Measurements from ENCODE around the gene TGFB1I1.
"Not testable (repeated sequence)": the region's sequence is repeated elsewhere in the genome, so short reads cannot be mapped to it uniquely, and the experiment has no call there.

The TGFB1I1 gene

GRCh38 chr16:31471875-31472708, at the start of gene TGFB1I1:
Gene TGFB1I1, plus strand, starts transcription at chr16:31472152. Its CDS starts 37 bp downstream, at chr16:31472189.
- FAIRE-seq: no peak

- FAIRE-seq: no peak
Measured at GRCh38 chr16:31423241-31423640, 48.7 kb upstream of the TGFB1I1 start.

DNA sequence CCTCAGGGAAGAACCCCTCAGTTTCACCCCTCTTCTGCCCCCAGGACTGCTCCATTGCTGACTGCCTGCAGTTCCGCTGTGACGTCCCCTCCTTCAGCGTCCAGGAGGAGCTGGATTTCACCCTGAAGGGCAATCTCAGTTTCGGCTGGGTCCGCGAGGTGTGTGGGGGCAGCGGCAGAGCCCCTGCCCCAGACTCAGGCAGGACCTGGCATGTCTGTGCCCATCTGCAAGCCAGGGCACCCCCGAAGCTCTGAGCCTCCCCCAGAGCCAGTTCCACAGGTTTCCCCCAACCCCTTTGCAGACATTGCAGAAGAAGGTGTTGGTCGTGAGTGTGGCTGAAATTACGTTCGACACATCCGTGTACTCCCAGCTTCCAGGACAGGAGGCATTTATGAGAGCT, 48.2 kb upstream of the TGFB1I1 start:
- FAIRE-seq: no peak

DNA sequence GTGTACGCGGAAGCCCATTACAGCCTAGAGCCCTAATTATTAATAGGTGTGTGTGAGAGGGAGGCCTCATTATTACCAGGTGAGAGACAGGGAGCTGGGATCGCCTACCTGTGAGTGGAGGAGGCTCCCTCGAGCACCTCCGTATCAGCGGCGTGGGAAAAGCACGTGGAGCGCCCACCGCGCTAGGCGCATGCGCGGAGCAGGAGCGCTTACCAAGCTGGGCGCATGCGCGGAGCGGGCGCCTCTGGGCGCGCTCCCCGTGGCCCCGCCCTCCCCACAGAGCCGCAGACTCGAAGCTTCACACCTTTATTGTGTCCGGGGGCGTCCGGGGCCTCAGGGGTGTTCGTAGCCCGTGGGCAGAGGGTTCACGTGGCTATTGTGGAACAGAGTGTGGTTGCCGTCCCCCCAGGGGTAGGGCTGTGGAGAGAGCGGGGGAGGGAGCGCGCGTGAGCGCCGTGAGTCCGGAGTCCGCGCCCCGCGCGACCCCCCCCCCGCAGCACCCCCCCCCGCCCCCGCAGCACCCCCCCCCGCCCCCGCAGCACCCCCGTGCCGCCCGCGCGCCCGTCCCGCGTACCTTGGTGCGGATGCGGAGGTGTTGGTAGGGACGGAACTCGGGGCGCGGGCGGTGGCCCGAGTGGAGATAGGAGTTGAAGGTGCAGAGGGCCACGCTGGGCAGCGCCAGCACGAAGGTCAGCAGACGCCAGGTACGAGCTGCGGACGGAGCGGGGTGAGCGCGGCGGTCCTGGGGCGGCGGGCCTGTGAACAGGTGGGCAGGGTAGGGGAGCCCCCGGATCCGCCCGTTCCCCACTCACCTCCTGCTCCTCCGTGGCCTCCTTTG, 44.3 kb upstream of the TGFB1I1 start:
- no peak for FAIRE-seq

DNA sequence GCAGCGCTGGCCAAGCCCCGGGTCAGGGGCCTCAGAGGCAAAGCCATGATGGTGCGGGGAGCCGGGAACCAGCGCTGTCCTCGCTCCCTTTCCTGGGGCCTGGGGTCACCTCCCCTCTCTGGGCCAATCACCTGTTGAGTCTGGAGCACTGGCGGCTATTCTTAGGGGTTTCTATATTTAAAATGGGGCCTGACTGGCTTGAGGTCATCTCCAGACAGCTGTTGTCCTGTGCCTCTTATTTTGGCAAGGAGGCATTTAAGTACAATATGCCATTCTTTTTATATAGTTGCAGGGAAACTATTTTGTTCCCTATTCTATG, 43.7 kb upstream of the TGFB1I1 start, which contains the start of gene COX6A2:
TSS of gene COX6A2 (minus strand) at position 82 of the 319 bp plus-strand sequence. CDS start at position 47, 35 bp downstream.
- no peak for FAIRE-seq

GRCh38 chr16:31428638-31429247, 43.2 kb upstream of the TGFB1I1 start:
- no peak for FAIRE-seq

GRCh38 chr16:31429314-31429713, 42.6 kb upstream of the TGFB1I1 start:
- no peak for FAIRE-seq

- no peak for FAIRE-seq
Measured at GRCh38 chr16:31429796-31430195, 42.2 kb upstream of the TGFB1I1 start.

- no peak for FAIRE-seq
Measured at GRCh38 chr16:31430380-31431052, 41.4 kb upstream of the TGFB1I1 start.

- FAIRE-seq: no peak
Measured at GRCh38 chr16:31435341-31436220, 36.4 kb upstream of the TGFB1I1 start.

- FAIRE-seq: no peak
Measured at GRCh38 chr16:31436221-31437045, 35.5 kb upstream of the TGFB1I1 start.

DNA sequence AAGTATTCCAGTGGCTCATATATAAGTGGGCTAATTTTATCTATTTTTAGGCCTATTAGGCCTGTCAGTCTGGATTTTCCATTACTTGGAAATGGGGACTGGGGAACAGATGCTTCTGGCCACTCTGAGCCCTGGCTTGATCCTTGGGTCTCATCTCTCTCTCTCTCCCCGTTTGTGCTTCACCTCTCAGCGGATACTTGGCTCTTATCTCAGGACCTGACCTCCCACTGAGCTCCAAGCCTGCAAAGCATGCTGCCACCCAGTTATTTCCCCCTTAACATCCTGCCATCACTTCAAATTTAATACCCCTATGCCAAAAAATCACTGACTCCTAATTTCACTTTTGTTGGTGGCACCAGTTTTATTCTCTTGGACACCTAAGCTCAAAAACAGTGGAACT, 33.5 kb upstream of the TGFB1I1 start:
- no peak for FAIRE-seq

DNA sequence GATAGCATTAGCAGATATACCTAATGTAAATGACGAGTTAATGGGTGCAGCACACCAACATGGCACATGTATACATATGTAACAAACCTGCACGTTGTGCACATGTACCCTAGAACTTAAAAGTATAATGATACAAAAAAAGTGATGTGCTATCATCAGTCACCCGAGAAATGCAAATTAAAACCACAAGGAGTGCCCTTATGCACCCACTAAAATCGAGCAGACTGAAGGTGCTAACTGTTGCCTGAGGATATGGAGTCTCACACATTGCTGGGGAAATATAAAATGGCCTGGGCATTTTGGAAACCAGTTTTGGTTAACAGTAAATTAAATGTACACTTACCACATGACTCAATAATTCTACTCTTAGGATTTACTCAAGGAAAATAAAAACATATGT, 32.9 kb upstream of the TGFB1I1 start:
- FAIRE-seq: not testable (repeated sequence)

GRCh38 chr16:31439519-31439918, 32.4 kb upstream of the TGFB1I1 start:
- no peak for FAIRE-seq

GRCh38 chr16:31440516-31441184, 31.3 kb upstream of the TGFB1I1 start:
- FAIRE-seq: no peak

- no peak for FAIRE-seq
Measured at GRCh38 chr16:31441956-31442355, 30.0 kb upstream of the TGFB1I1 start.

DNA sequence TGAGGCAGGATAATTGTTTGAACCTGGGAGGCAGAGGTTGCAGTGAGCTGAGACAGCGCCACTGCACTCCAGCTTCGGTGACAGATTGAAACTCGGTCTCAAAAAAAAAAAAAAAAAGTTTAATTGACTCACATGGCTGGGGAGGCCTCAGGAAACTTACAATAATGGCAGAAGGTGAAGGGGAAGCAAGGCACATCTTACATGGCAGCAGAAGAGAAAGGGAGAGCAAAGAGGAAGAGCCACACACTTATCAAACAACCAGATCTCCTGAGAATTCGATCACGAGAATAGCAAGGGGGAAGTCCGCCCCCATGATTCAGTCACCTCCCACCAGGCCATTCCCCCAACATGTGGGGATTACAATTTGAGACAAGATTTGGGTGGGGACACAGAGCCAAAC, 26.0 kb upstream of the TGFB1I1 start:
- FAIRE-seq: not testable (repeated sequence)

- FAIRE-seq: no peak
Measured at GRCh38 chr16:31451201-31451600, 20.8 kb upstream of the TGFB1I1 start.

GRCh38 chr16:31451681-31452351, 20.1 kb upstream of the TGFB1I1 start:
- FAIRE-seq: no peak

GRCh38 chr16:31452631-31453106, 19.3 kb upstream of the TGFB1I1 start:
- FAIRE-seq: no peak

All from A204.1 (cell line).